K562 (cell line): ENCODE results near the gene TOR3A. TPM values are rescaled to one million over a fixed set of nuclear protein-coding genes. Genes with fewer than 3 reads are reported as not detected.

Experiments used
- ARID1B ChIP-seq: fragments of 450-650 bp; IDR thresholded peaks from 2 replicates; pipeline ENCODE4 v1.6.1; 2016; ENCODE audit warnings: antibody characterized with exemption, mild to moderate bottlenecking, inconsistent platforms
- BCL6 ChIP-seq: fragments of 250-450 bp; sonication (Bioruptor Pico); IDR thresholded peaks from 2 replicates; pipeline ENCODE4 v1.4.0; 2020
- E2F6 ChIP-seq, 2 experiments: IDR thresholded peaks; 2 replicates each; pipeline ENCODE4 v1.6.1; 2011; ENCODE audit warnings: borderline replicate concordance in 1 of 2, control low read depth in 1 of 2, low read depth in 1 of 2, low read length in 1 of 2, mild to moderate bottlenecking in 1 of 2, mixed read lengths in 1 of 2, moderate library complexity in 1 of 2; ENCODE audit not compliant: insufficient read depth in 1 of 2, insufficient read length in 1 of 2, poor library complexity in 1 of 2, severe bottlenecking in 1 of 2; ENCODE audit errors: extremely low read depth in 1 of 2
- GABPB2 ChIP-seq: fragments of 250-450 bp; sonication (Bioruptor Pico); conservative IDR thresholded peaks from 2 replicates; pipeline ENCODE4 v1.5.1; 2021; ENCODE audit warnings: mild to moderate bottlenecking
- HINFP ChIP-seq: fragments of 450-650 bp; conservative IDR thresholded peaks from 2 replicates; pipeline ENCODE4 v1.6.1; 2016; ENCODE audit warnings: missing genetic modification characterization, low read depth, mild to moderate bottlenecking, control low read depth, missing compliant biosample characterization
- HNRNPH1 ChIP-seq: fragments of 200-400 bp; formaldehyde crosslinking; optimal IDR thresholded peaks from 2 replicates; pipeline ENCODE3; 2017; ENCODE audit warnings: low read depth, mild to moderate bottlenecking, low read length, moderate library complexity
- IFI16 ChIP-seq: fragments of 250-450 bp; sonication (Bioruptor Pico); IDR thresholded peaks from 2 replicates; pipeline ENCODE4 v2.1.2; 2022; ENCODE audit warnings: mild to moderate bottlenecking, inconsistent platforms
- NCOA4 ChIP-seq: fragments of 450-650 bp; IDR thresholded peaks from 2 replicates; pipeline ENCODE4 v1.6.1; 2018; ENCODE audit warnings: mild to moderate bottlenecking; ENCODE audit not compliant: partially characterized antibody
- NUFIP1 ChIP-seq: fragments of 450-650 bp; IDR thresholded peaks from 2 replicates; pipeline ENCODE4 v1.6.1; 2018; ENCODE audit not compliant: partially characterized antibody
- POLR2B ChIP-seq: fragments of 450-650 bp; IDR thresholded peaks from 2 replicates; pipeline ENCODE4 v1.6.1; 2018; ENCODE audit warnings: low read depth; ENCODE audit not compliant: partially characterized antibody
- RAD51 ChIP-seq: fragments of 450-650 bp; IDR thresholded peaks from 2 replicates; pipeline ENCODE4 v1.7.1; 2016; ENCODE audit warnings: low read depth, mild to moderate bottlenecking, borderline replicate concordance
- RBM22 ChIP-seq: fragments of 200-400 bp; formaldehyde crosslinking; IDR thresholded peaks from 2 replicates; pipeline ENCODE4 v1.6.1; 2018; ENCODE audit warnings: low read length, low read depth; ENCODE audit not compliant: poor library complexity, severe bottlenecking
- TCF7L2 ChIP-seq: fragments of 150-350 bp; IDR thresholded peaks from 2 replicates; pipeline ENCODE4 v1.6.1; 2016; ENCODE audit warnings: low read depth, mild to moderate bottlenecking, low read length, moderate library complexity
- ZHX1 ChIP-seq: fragments of 150-350 bp; conservative IDR thresholded peaks from 2 replicates; pipeline ENCODE4 v1.6.1; 2014; ENCODE audit warnings: low read length
- ZNF124 ChIP-seq: sonication (generic); formaldehyde crosslinking; IDR thresholded peaks from 2 replicates; pipeline ENCODE4 v1.8.1; 2022; ENCODE audit warnings: missing genetic modification reagents
- ZNF324 ChIP-seq: fragments of 250-450 bp; sonication (Bioruptor Pico); IDR thresholded peaks from 2 replicates; pipeline ENCODE4 v1.4.0; 2020; ENCODE audit warnings: mild to moderate bottlenecking
- ZNF431 ChIP-seq: sonication (generic); formaldehyde crosslinking; IDR thresholded peaks from 2 replicates; pipeline ENCODE4 v1.8.0; 2022; ENCODE audit warnings: mild to moderate bottlenecking, missing genetic modification reagents
- ZNF583 ChIP-seq: fragments of 250-450 bp; sonication (Bioruptor Pico); IDR thresholded peaks from 2 replicates; pipeline ENCODE4 v1.4.0; 2020
- ZNF79 ChIP-seq: fragments of 250-450 bp; sonication (Bioruptor Pico); IDR thresholded peaks from 2 replicates; pipeline ENCODE4 v1.4.0; 2020; ENCODE audit warnings: low read depth, mild to moderate bottlenecking, moderate library complexity
- polyA plus RNA-seq, 8 experiments: library from polyadenylated mRNA; depleted of rRNA in 4 of 8; stranded (reverse) in 5 of 8; unstranded in 3 of 8; fragments of >200 nt; fragmentation: Nextera tagmentation in 2 of 8; fragmentation: Illumina TruSeq in 1 of 8; extraction: Ambion mirVana in 2 of 8; extraction: Trizol in 1 of 8; gene quantifications; 2 replicates each; pipeline versions ENCODE4 v1.2.1 to v1.2.3, GENCODE V29; 2011 to 2014; ENCODE audit warnings: inconsistent platforms in 1 of 8, missing spikeins in 1 of 8
- total RNA-seq, 7 experiments: library from RNA; depleted of rRNA in 6 of 7; stranded (reverse); fragments of >200 nt in 6 of 7; fragmentation: Illumina TruSeq in 2 of 7; extraction: Trizol in 2 of 7; gene quantifications; 2 replicates each; pipeline versions ENCODE4 v1.2.1 to v1.2.3, GENCODE V29; 2011 to 2021; ENCODE audit warnings: low replicate concordance in 1 of 7

TOR3A gene
- total and polyA plus RNA-seq, 9 of the 15 experiments (the other 6 are each of a cell fraction or from before 2014, with no cell fraction given), result 7.9 to 94.5 (median 39.7) TPM

- no peak for TF ChIP-seq NUFIP1
- TF ChIP-seq RBM22, result no peak
- TF ChIP-seq RAD51, result no peak
- TF ChIP-seq ARID1B, result no peak
- TF ChIP-seq ZNF79 (CRISPR knock-in tag), result 0 out of 2 replicates have a peak, but pooled peaks have one; percentile 65
- no peak for TF ChIP-seq POLR2B
- no peak for TF ChIP-seq ZNF324 (CRISPR knock-in tag)
- TF ChIP-seq HINFP (tag), result peak; percentile 76
- TF ChIP-seq TCF7L2, result no peak
- no peak for TF ChIP-seq ZNF431 (CRISPR knock-in tag)
- peak; percentile 79; the same call in 1 of the 2 replicates for TF ChIP-seq ZNF583 (CRISPR knock-in tag)
- no peak for TF ChIP-seq NCOA4
- TF ChIP-seq GABPB2 (CRISPR knock-in tag), result no peak
- TF ChIP-seq IFI16 (CRISPR knock-in tag), result no peak
- TF ChIP-seq HNRNPH1, result no peak
- no peak for TF ChIP-seq BCL6
- TF ChIP-seq E2F6 (IDR thresholded peaks at IDR 0.05; ENCODE audit: borderline replicate concordance in 1 of 2, extremely low read depth in 1 of 2, insufficient read depth in 1 of 2, insufficient read length in 1 of 2, low read depth in 1 of 2, low read length in 1 of 2, poor library complexity in 1 of 2, severe bottlenecking in 1 of 2), result no peak
- no peak for TF ChIP-seq ZHX1
- no peak for TF ChIP-seq ZNF124 (CRISPR knock-in tag)
Measured at GRCh38 chr1:179058487-179059483, 23.1 kb upstream of the TOR3A start (continued).
